ENCODE results near the gene UBE2E2. TPM values are rescaled to one million over a fixed set of nuclear protein-coding genes. Genes with fewer than 3 reads are reported as not detected.

Gene UBE2E2
- total and polyA plus RNA-seq, 8 donors, result 6.5 to 128 (median 18.9) TPM

- TF ChIP-seq, protein P1, sequence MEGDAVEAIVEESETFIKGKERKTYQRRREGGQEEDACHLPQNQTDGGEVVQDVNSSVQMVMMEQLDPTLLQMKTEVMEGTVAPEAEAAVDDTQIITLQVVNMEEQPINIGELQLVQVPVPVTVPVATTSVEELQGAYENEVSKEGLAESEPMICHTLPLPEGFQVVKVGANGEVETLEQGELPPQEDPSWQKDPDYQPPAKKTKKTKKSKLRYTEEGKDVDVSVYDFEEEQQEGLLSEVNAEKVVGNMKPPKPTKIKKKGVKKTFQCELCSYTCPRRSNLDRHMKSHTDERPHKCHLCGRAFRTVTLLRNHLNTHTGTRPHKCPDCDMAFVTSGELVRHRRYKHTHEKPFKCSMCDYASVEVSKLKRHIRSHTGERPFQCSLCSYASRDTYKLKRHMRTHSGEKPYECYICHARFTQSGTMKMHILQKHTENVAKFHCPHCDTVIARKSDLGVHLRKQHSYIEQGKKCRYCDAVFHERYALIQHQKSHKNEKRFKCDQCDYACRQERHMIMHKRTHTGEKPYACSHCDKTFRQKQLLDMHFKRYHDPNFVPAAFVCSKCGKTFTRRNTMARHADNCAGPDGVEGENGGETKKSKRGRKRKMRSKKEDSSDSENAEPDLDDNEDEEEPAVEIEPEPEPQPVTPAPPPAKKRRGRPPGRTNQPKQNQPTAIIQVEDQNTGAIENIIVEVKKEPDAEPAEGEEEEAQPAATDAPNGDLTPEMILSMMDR (IDR thresholded peaks at IDR 0.05), result no peak
- TF ChIP-seq POLR2A (IDR thresholded peaks at IDR 0.05) (no peak), EP300 (IDR thresholded peaks at IDR 0.05) (no peak), POLR2AphosphoS5 (IDR thresholded peaks at IDR 0.05) (no peak)
- no peaks in the 10 kb centered on the region for H3K27me3 ChIP-seq
- no peak overlapping the region for H3K27ac ChIP-seq
- no peak overlapping the region for H3K4me3 ChIP-seq
- WGBS, 5 donors, result 41 to 62% (median 50%) methylated on average over 2 of the region's 2 CpGs
- H3K4me1 ChIP-seq, result no peaks in the 10 kb centered on the region
- H3K9me3 ChIP-seq, result no peaks in the 10 kb centered on the region
- intact Hi-C loops (cut with DNase I; ENCODE audit: low total_unique reads), result no loop called here
- no peak for DNase-seq
- no peaks in the 10 kb centered on the region for H3K36me3 ChIP-seq
These were observed 10.3 kb upstream of the UBE2E2 start for GRCh38 chr3:23192816-23193215.

GRCh38 chr3:23193831-23194230, 9.3 kb upstream of the UBE2E2 start:
- DNase-seq, result no peak
- no peak overlapping the region for H3K27ac ChIP-seq
- H3K4me1 ChIP-seq, result no peaks in the 10 kb centered on the region
- H3K9me3 ChIP-seq, result no peaks in the 10 kb centered on the region
- intact Hi-C loops (cut with DNase I; ENCODE audit: low total_unique reads), result no loop called here
- no peak overlapping the region for H3K4me3 ChIP-seq
- H3K36me3 ChIP-seq, result no peaks in the 10 kb centered on the region
- 86 to 99% (median 94%) methylated on average over 3 of the region's 3 CpGs for WGBS, 5 donors
- no peaks in the 10 kb centered on the region for H3K27me3 ChIP-seq
- no peak for TF ChIP-seq POLR2AphosphoS5 (IDR thresholded peaks at IDR 0.05)
- TF ChIP-seq, protein P1 (IDR thresholded peaks at IDR 0.05), result no peak
- no peak for TF ChIP-seq POLR2A (IDR thresholded peaks at IDR 0.05)
- no peak for TF ChIP-seq EP300 (IDR thresholded peaks at IDR 0.05)

DNA sequence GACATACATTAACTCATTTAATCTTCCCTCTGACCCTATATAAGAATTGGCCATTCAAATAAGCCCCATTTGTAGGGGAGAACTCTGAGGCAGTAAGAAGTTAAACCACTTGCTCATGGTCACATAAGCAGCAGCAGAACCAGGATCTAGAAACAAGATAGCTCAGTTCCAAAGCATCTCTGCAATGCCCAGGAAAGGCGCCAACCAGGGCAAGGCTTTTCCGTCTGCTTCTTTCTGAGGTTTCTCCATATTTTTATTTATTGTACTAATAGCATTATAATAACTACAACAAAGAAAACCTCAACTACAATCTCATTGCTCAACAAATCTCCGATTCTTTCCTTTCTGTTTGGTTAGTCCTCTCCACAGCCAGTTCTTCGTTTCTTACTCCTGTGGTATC, 4.3 kb upstream of the UBE2E2 start:
- 53 to 79% (median 63%) methylated on average over 4 of the region's 4 CpGs for WGBS, 5 donors
- Histone ChIP-seq H3K27me3 (no peaks in the 10 kb centered on the region), H3K27ac (peak overlapping the region in 1 of 5 donors; percentile 26), H3K4me3 (no peak overlapping the region), H3K36me3 (no peaks in the 10 kb centered on the region), H3K9me3 (no peaks in the 10 kb centered on the region), H3K4me1 (peaks cover under 1 to 13% (median 5%) of the 10 kb centered on the region in 4 donors)
- TF ChIP-seq POLR2A (IDR thresholded peaks at IDR 0.05), result no peak
- no peak for DNase-seq
- intact Hi-C loops (cut with DNase I; ENCODE audit: low total_unique reads), result no loop called here

GRCh38 chr3:23199649-23200048, 3.5 kb upstream of the UBE2E2 start:
- peaks cover 0 to 3% (median 0%) of the 10 kb centered on the region in 3 donors for H3K27me3 ChIP-seq
- H3K4me3 ChIP-seq, result no peak overlapping the region
- DNase-seq, result no peak
- H3K27ac ChIP-seq, result no peak overlapping the region
- WGBS, 5 donors, result 75 to 88% (median 81%) methylated on average over 5 of the region's 5 CpGs
- no peaks in the 10 kb centered on the region for H3K9me3 ChIP-seq
- intact Hi-C loops (cut with DNase I; ENCODE audit: low total_unique reads), result no loop called here
- H3K4me1 ChIP-seq, result peaks cover 5 to 22% (median 13%) of the 10 kb centered on the region in 4 donors
- TF ChIP-seq POLR2A (IDR thresholded peaks at IDR 0.05) (no peak), POLR2AphosphoS5 (IDR thresholded peaks at IDR 0.05) (no peak), EP300 (IDR thresholded peaks at IDR 0.05) (no peak)
- TF ChIP-seq, protein P1 (IDR thresholded peaks at IDR 0.05), result no peak
- no peaks in the 10 kb centered on the region for H3K36me3 ChIP-seq

DNA sequence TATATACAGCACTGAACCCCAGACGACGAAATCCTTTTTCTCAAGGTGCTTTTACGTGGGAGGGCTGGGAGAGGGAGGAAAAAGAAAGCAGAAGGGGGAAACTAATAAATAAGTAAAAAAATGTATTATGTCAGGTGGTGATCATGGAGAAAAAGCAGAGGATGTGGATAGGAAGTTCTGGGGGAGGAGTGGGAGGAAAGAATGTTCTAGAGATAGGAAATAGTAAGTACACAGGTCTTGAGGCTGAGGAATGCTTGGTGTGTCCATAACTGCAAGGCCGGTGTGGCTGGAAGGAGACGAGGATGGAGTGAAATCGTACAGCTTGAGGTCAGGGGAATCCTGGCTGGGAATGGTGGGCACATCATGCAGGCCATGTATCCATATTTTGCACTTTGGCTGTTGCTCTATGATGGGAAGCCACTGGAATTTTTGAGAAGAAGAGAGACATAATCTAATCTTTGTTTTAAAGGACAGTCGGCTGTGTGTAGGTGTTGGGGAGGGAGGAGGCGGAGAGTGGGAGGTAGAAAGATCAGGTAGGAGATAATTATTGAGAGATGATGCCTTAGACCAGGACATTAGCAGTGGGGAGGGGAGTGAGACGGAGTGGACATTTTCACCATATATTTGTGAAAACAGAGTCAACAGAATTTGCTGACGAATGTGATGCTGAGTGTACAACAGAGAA, 1.8 kb upstream of the UBE2E2 start:
- Histone ChIP-seq H3K4me1 (peaks cover 5 to 35% (median 17%) of the 10 kb centered on the region in 4 donors), H3K4me3 (no peak overlapping the region), H3K27me3 (peaks cover 0 to 3% (median 0%) of the 10 kb centered on the region in 3 donors), H3K27ac (no peak overlapping the region), H3K36me3 (no peaks in the 10 kb centered on the region), H3K9me3 (no peaks in the 10 kb centered on the region)
- DNase-seq, result no peak
- WGBS, 5 donors, result 76 to 85% (median 82%) methylated on average over 10 of the region's 10 CpGs
- TF ChIP-seq POLR2A (IDR thresholded peaks at IDR 0.05), result no peak
- TF ChIP-seq, protein P1 (IDR thresholded peaks at IDR 0.05), result no peak
- no peak for TF ChIP-seq EP300 (IDR thresholded peaks at IDR 0.05)
- TF ChIP-seq POLR2AphosphoS5 (IDR thresholded peaks at IDR 0.05), result no peak
- intact Hi-C loops (cut with DNase I; ENCODE audit: low total_unique reads), result no loop called here

All from stomach (tissue), 9 donors.